ENCODE results near the gene DNAH17.

DNA sequence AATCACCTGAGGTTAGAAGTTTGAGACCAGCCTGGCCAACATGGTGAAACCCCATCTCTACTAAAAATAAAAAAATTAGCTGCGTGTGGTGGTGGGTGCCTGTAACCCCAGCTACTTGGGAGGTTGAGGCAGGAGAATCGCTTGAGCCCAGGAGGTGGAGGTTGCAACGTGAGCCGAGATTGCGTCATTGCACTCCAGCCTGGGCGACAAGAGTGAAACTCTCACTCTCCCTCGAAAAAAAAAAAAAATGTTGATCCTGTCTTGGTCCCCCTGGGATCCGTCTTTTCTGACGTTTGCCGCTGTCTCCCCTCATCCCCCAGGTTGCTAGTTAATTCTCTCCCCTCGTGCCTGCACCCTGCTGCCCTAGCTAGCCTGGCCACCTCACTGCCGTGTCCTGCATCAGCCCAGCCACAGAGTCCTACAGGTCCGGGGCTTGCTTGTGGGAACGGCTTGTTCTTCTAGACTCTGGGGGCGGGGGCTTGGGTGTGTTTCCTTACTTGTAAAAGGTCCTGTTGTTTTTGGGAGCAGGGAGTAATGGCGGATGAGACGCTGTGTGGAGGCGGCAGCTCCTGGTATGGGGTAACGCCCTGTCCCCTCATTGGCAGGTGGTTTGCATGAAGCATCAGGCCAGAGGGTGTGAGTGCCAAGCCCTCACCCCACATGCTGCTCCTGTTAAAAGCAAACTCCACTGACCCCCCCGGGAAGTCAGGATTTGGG, 154.2 kb downstream of the DNAH17 start:
- TF ChIP-seq, protein P1, sequence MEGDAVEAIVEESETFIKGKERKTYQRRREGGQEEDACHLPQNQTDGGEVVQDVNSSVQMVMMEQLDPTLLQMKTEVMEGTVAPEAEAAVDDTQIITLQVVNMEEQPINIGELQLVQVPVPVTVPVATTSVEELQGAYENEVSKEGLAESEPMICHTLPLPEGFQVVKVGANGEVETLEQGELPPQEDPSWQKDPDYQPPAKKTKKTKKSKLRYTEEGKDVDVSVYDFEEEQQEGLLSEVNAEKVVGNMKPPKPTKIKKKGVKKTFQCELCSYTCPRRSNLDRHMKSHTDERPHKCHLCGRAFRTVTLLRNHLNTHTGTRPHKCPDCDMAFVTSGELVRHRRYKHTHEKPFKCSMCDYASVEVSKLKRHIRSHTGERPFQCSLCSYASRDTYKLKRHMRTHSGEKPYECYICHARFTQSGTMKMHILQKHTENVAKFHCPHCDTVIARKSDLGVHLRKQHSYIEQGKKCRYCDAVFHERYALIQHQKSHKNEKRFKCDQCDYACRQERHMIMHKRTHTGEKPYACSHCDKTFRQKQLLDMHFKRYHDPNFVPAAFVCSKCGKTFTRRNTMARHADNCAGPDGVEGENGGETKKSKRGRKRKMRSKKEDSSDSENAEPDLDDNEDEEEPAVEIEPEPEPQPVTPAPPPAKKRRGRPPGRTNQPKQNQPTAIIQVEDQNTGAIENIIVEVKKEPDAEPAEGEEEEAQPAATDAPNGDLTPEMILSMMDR (IDR thresholded peaks at IDR 0.05; ENCODE audit: extremely low read depth in 1 of 2, insufficient read depth in 1 of 2, low read depth in 1 of 2, low read length in 2 of 2): no peak
- TF ChIP-seq, protein P2, sequence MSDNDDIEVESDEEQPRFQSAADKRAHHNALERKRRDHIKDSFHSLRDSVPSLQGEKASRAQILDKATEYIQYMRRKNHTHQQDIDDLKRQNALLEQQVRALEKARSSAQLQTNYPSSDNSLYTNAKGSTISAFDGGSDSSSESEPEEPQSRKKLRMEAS (IDR thresholded peaks at IDR 0.05; ENCODE audit: insufficient read depth, insufficient read length): no peak
- TF ChIP-seq EZH2 (IDR thresholded peaks at IDR 0.05; ENCODE audit: borderline replicate concordance, low read depth, low read length, severe bottlenecking): no peak
- no peak for TF ChIP-seq JUN (IDR thresholded peaks at IDR 0.05; ENCODE audit: borderline replicate concordance, insufficient read depth, insufficient read length, low read depth)
- TF ChIP-seq POLR2A (IDR thresholded peaks at IDR 0.05; ENCODE audit: low read depth, low read length): no peak
- no peak for TF ChIP-seq POLR2AphosphoS5 (IDR thresholded peaks at IDR 0.05; ENCODE audit: insufficient read depth, low read depth, low read length)
- no peak for TF ChIP-seq MYC (IDR thresholded peaks at IDR 0.05; ENCODE audit: low read depth, low read length)
- no peak for TF ChIP-seq FOS (IDR thresholded peaks at IDR 0.05; ENCODE audit: borderline replicate concordance, insufficient read depth, low read length)

All from endothelial cell of umbilical vein (primary cell).